Measurements from ENCODE around the gene CCL25.
"Not testable (repeated sequence)": the region's sequence is repeated elsewhere in the genome, so short reads cannot be mapped to it uniquely, and the experiment has no call there.

CCL25 gene

GRCh38 chr19:8087876-8088275 is 35.3 kb downstream of the CCL25 start:
- DNase-seq = no peak

- DNase-seq = no peak
These were observed 36.4 kb downstream of the CCL25 start for GRCh38 chr19:8088752-8089663.

- DNase-seq = no peak
These were observed 37.4 kb downstream of the CCL25 start for GRCh38 chr19:8089664-8090601.

GRCh38 chr19:8090950-8091349 is 38.4 kb downstream of the CCL25 start:
- no peak for DNase-seq

GRCh38 chr19:8093740-8094139 is 41.2 kb downstream of the CCL25 start:
- no peak for DNase-seq

- no peak for DNase-seq
These were observed 41.8 kb downstream of the CCL25 start for GRCh38 chr19:8094336-8094735.

- no peak for DNase-seq
These were observed 42.9 kb downstream of the CCL25 start for GRCh38 chr19:8095354-8095886.

- no peak for DNase-seq
These were observed 43.5 kb downstream of the CCL25 start for GRCh38 chr19:8096071-8096470.

GRCh38 chr19:8097198-8097597 is 44.6 kb downstream of the CCL25 start:
- DNase-seq = no peak

- no peak for DNase-seq
These were observed 45.4 kb downstream of the CCL25 start for GRCh38 chr19:8097681-8098567.

GRCh38 chr19:8101311-8101710 is 48.8 kb downstream of the CCL25 start:
- no peak for DNase-seq

- not testable (repeated sequence) for DNase-seq
These were observed 49.4 kb downstream of the CCL25 start for GRCh38 chr19:8101910-8102309.

GRCh38 chr19:8105471-8105870 is 52.9 kb downstream of the CCL25 start:
- no peak for DNase-seq

GRCh38 chr19:8107301-8107903 is 54.8 kb downstream of the CCL25 start:
- DNase-seq = no peak

GRCh38 chr19:8108560-8109445 is 56.2 kb downstream of the CCL25 start:
- DNase-seq = no peak

GRCh38 chr19:8109455-8109854 is 56.9 kb downstream of the CCL25 start:
- no peak for DNase-seq

- DNase-seq = no peak
These were observed 57.5 kb downstream of the CCL25 start for GRCh38 chr19:8109890-8110662.

GRCh38 chr19:8110931-8111330 is 58.4 kb downstream of the CCL25 start:
- no peak for DNase-seq

- DNase-seq = no peak
These were observed 58.8 kb downstream of the CCL25 start for GRCh38 chr19:8111376-8111775.

Data from GOT3 (cell line).